GOT3 (cell line): Measurements from ENCODE around the gene NOTCH1.
A peak's percentile ranks its signal among the peaks of the same experiment; 100 is the strongest.

Source experiments
- DNase-seq: peaks from one replicate; lab custom pipeline; 2025; ENCODE audit warnings: mixed read lengths; lab: John Stamatoyannopoulos, UW

NOTCH1 gene

GRCh38 chr9:136499935-136500910 lies 45.6 kb downstream of the NOTCH1 start:
- DNase-seq, result no peak

- no peak for DNase-seq
Measured at GRCh38 chr9:136499071-136499934, 46.5 kb downstream of the NOTCH1 start.

- no peak for DNase-seq
Measured at GRCh38 chr9:136497916-136498695, 47.7 kb downstream of the NOTCH1 start.

GRCh38 chr9:136496801-136497620 lies 48.8 kb downstream of the NOTCH1 start:
- no peak for DNase-seq

GRCh38 chr9:136496181-136496580 lies 49.7 kb downstream of the NOTCH1 start:
- DNase-seq, result no peak

- no peak for DNase-seq
Measured at GRCh38 chr9:136495238-136495800, 50.5 kb downstream of the NOTCH1 start.

- no peak for DNase-seq
Measured at GRCh38 chr9:136494531-136495215, 51.2 kb downstream of the NOTCH1 start.

- DNase-seq, result no peak
Measured at GRCh38 chr9:136494012-136494411, 51.8 kb downstream of the NOTCH1 start.

GRCh38 chr9:136493567-136493971 lies 52.3 kb downstream of the NOTCH1 start:
- DNase-seq, result no peak

- no peak for DNase-seq
Measured at GRCh38 chr9:136492978-136493522, 52.8 kb downstream of the NOTCH1 start.

- no peak for DNase-seq
Measured at GRCh38 chr9:136489731-136490130, 56.1 kb downstream of the NOTCH1 start.

- DNase-seq, result no peak
Measured at GRCh38 chr9:136488247-136489214, 57.3 kb downstream of the NOTCH1 start.

GRCh38 chr9:136487672-136488071 lies 58.2 kb downstream of the NOTCH1 start:
- no peak for DNase-seq

- no peak for DNase-seq
Measured at GRCh38 chr9:136486823-136487620, 58.8 kb downstream of the NOTCH1 start.

GRCh38 chr9:136486131-136486530 lies 59.7 kb downstream of the NOTCH1 start:
- DNase-seq, result no peak

- DNase-seq, result peak; percentile 13
Measured at GRCh38 chr9:136485049-136486045, 60.5 kb downstream of the NOTCH1 start.
